NCI-H1436 (cell line): Measurements from ENCODE around the gene SLC6A19.
A peak's percentile ranks its signal among the peaks of the same experiment; 100 is the strongest.

Experiments used
- DNase-seq: peaks from one replicate; lab custom pipeline; 2025; lab: John Stamatoyannopoulos, UW

SLC6A19 gene

GRCh38 chr5:1166370-1166769 is 35.0 kb upstream of the SLC6A19 start:
- DNase-seq: no peak

- DNase-seq: no peak
Measured at GRCh38 chr5:1167361-1167727, 34.1 kb upstream of the SLC6A19 start.

DNA sequence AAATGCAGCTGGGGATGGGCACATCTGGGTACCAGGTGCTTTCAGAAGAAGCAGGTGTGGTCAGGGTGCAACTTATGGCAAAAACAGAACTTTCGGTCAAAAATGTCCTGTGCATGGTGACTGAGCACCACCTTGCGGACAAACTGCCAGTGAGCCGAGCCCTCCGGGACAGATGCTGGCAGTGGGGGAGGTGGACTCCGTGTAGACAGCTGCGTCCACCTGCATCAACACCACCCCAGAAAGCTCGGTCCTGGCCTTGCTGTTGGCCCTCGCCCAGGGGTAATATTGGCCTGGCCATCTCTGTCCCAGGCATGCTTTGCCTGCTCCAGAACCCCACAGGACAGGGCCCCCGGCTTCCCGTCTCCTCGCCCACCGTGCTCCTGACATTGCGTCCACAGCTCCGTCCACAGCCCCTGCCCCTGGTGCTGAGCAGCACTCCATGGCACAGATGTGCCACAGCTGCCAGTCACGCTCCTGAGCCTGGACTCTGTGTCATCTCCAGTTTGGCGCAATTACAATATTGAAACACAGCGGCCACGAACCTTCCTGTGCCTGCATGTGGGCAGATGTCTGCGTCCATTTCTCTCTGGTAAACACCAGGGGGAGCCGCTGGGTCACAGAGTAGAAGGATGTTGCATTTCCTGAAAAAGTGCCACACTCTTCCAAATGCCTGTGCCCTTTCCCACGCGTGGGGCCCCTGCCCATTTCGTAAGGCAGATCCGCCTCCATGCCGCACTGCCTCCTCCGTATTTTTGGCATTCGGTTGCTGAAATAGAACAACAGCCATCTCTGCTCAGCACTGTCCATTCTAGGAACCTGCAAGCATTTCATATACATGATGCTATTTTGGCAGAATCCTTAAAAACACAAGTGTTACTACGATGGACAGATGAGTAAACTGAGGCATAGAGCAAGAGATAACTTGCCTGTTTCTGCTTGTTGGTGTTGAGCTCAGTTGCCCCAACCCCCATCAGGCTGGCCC is 33.4 kb upstream of the SLC6A19 start:
- peak; percentile 66 for DNase-seq

DNA sequence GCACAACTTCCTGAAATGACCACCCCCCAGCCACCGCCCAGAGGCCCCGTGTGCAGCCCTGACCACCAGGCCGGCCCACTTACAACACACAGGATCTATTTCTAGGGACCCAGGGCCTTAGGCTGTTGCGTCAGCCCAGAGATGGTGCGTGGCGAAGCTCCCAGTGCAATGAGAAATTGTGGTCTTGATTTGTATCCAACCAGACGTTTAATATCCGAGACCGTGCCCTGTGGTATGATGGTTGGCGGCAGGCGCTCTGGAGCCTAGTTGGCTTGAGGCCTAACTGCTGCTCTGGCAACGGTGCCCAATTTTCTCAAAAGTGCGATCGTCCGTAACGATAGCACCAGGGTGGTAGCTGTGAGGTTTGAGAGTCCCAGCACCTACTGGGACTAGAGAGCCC is 32.6 kb upstream of the SLC6A19 start:
- no peak for DNase-seq

GRCh38 chr5:1169211-1170115 is 31.9 kb upstream of the SLC6A19 start:
- no peak for DNase-seq

- no peak for DNase-seq
Measured at GRCh38 chr5:1171340-1171941, 30.0 kb upstream of the SLC6A19 start.

DNA sequence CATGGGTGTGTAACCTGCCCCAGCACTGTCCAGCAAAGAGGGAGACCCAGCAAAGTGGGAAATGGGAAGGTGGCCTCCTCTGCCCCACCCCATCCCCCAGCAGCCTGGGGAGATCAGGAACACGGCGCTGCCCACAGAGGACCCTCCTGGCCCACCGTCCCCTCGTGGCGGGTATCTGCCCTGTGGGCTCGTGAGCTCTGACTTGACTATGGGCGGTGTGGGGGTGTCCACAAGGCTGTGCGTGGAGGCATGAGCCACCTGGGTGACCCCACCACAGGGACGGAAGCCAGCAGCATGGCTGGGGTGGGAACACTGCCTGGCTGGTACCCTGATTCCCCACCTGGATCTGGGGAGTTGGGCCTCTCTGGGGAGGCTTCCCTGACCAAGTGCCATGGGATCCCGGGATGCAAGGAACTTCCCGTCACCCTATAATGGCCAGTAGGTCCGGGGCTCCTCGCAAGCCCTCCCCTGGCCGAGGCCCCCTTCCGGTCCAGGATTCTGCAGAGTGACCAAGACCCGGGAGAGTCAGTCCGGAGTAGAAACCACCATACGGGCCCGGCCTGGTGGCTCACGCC is 29.3 kb upstream of the SLC6A19 start:
- no peak for DNase-seq

GRCh38 chr5:1172670-1173404 is 28.6 kb upstream of the SLC6A19 start:
- DNase-seq: no peak

DNA sequence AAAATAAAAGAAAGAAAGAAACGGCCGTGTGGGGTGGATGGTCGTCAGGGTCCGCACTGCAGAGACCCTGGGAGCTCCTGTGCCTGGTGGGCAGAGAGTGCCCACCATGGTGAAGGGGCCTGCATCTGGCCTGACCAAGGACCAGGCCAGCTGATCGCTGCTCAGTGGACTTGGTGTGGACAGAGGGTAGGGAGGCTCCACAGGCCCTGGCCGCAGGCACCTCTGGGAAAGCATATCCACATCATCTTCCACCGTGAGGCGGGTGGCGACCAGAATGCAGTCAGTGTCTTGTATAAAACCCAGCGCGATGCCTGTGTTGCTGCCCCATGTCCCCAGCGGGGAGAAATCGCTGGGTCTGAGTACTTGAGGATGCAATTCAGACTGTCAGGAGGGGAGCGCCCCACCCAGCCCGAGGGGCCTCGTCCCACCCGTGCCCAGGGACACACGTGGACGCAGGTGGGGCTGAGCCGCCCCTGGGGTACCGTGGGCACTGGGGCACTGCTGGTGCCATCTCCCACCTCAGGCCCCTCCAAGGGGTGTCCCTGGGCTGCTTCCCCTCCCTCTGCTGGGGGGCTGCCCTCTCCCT is 27.8 kb upstream of the SLC6A19 start:
- DNase-seq: no peak

DNA sequence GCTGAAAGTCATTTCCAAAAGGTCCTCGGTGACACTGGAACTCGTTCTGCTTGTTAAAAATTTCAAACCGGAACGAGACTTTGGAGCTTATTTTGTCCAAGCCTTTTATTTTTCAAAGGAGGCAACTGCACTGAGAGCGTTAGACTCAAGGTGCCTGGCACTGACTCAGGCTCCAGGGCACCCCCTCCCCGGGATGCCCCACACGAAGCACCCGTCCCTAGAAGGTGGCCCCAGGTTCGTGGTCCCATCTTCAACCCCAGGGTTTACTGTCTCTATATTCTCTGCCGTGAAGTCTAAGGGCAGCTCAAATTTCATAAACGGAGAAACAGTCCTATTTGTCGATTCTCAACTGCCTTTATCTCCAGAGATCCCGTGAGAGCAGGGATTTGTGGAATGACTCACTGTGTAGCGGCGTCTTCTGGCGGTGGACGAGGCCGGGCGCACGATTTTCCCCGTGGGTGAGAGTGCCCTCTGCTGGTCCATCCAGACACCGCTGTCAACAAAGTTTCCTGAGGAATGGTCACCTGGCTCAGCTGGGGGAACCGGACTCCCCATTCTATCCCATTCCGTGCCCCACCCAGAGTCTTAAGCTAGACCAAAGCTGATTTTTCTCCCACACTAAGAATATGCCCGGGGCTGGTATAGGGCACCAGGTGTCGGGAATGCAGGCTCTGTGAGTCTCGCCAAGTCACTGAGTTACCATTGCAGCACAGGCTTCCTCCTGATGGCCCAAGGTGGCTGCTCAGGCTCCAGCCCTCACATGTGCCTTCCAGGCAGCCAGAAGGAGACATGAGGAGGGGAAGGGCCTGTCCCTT is 27.1 kb upstream of the SLC6A19 start:
- no peak for DNase-seq

- DNase-seq: no peak
Measured at GRCh38 chr5:1175015-1175414, 26.4 kb upstream of the SLC6A19 start.

- no peak for DNase-seq
Measured at GRCh38 chr5:1175801-1176472, 25.5 kb upstream of the SLC6A19 start.

DNA sequence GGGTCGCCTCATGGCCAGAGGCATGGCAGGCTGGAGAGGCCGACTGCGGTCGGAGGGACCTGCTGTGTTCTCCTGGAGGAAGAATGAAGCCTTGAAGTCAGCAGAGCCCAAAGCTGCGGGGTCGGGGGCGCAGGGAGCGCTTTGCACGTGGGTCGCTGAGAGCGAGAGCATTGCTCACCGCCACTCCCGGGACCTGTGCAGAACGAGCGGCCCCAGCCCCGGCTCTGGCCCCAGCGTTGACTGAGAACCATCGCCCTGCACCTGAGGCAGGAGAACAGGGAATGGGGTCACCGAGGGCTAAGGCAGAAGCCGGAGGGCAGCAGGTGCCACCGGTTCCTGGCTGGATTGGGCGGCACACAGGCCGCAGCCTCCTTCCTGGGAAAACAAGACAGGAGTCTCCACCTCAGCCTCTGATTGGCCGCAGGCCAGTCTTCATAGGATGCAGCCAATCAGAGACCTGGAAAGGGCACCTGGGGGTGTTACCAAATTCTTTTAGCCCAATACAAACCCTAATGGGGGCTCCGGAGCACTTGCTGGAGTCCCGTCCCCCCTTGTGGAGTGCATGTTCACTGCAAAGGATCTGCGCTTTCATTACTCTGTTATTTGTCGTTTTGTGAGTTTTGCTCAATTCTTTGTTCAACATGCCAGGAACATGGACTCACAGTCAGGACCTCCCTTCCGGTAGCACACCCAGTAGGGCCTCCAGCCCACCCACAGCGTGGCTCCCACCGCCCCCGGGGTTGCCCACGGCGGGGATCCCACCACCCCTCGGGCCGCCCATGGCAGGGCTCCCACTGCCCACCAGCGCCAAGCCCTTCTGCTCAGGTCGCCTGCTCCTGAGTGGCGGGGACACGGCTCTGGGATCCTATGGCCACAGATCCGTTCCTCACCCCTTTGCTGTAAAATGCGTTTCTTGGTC is 24.7 kb upstream of the SLC6A19 start:
- DNase-seq: no peak

DNA sequence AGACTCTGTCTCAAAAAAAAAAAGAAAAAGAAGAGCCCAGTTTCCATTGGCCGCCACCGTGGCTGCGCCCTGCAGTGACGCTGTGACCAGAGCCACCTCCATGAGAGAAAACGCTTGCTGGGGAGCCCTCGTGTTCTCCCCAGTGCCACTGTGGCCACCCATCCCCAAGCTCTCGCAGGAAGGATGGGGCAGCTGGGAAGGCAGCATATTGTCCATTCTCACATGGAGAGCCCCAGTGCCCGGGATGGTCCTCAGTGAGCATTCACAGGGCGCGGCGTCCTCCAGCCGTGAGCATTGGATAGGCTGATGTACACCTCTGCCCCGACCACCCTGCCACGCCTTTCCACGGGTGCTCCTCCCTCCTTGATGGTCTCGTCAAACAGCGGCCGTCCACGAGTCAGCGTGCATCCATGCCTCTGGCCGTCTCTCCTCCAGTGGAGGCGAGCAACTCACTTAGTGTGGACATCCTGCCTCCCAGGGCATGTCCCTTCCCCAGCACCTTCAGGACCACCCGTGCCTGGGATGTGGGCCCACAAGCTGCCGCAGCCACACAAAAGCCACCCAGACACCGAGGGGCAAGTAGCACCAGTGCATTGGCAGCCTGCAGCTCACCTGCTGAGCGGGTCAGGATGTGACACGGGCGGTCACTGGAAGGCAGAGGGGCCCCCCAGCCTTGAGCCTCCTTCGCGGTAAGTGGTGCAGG is 23.4 kb upstream of the SLC6A19 start:
- DNase-seq: no peak

- no peak for DNase-seq
Measured at GRCh38 chr5:1178529-1179382, 22.6 kb upstream of the SLC6A19 start.

DNA sequence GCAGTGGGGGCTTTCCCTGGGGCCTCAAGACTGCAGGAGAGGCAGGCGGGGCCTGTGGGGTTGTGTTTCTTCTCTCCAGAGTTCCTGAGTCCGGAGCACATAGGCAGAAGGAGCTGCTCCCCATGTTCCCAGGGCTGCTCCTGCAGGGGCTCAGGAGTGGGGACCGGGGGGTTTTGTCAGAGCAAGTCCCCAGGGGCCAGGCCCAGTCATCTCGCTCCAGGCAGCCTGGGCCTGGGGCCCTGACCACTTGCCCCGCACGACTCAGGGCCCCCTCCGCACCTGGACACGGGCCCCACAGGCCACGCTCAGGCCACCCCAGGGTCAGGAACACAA is 22.0 kb upstream of the SLC6A19 start:
- no peak for DNase-seq

GRCh38 chr5:1180096-1180495 is 21.3 kb upstream of the SLC6A19 start:
- DNase-seq: no peak
